HUES64 (cell line): Measurements from ENCODE around the gene RASA4B.
"Not testable (repeated sequence)": the region's sequence is repeated elsewhere in the genome, so short reads cannot be mapped to it uniquely, and the experiment has no call there.

Experiments
- H3K27ac ChIP-seq: 2 replicates; pipeline ENCODE4 v1.7.0; 2013; ENCODE audit warnings: low read depth, low read length, inconsistent platforms
- H3K27me3 ChIP-seq: 2 replicates; pipeline ENCODE4 v1.6.1; 2013; ENCODE audit warnings: mild to moderate bottlenecking, low read length; ENCODE audit not compliant: insufficient read depth
- H3K36me3 ChIP-seq: 2 replicates; pipeline ENCODE4 v1.6.1; 2013; ENCODE audit warnings: mild to moderate bottlenecking, low read length; ENCODE audit not compliant: insufficient read depth
- H3K4me1 ChIP-seq: 2 replicates; pipeline ENCODE4 v1.6.1; 2013; ENCODE audit warnings: mild to moderate bottlenecking, low read length, moderate library complexity; ENCODE audit not compliant: insufficient read depth
- H3K4me3 ChIP-seq: 2 replicates; pipeline ENCODE4 v1.5.1; 2013; ENCODE audit warnings: mild to moderate bottlenecking, low read length, moderate library complexity
- H3K9ac ChIP-seq: 2 replicates; pipeline ENCODE4 v1.6.1; 2013; ENCODE audit warnings: mild to moderate bottlenecking, low read depth, low read length
- H3K9me3 ChIP-seq: 2 replicates; pipeline ENCODE4 v1.6.1; 2013; ENCODE audit warnings: low read depth, low read length; ENCODE audit not compliant: insufficient read depth
- WGBS: fragments of 150-250, 120-280 bp; methylation state at CpG from one replicate; pipeline ENCODE4 v1.1.7; 2013; ENCODE audit warnings: missing lambda C conversion rate; 5-methylcytosine and 5-hydroxymethylcytosine counted together

RASA4B gene

GRCh38 chr7:102457352-102457924 is 60.1 kb downstream of the RASA4B start:
- whole genome bisulfite sequencing: 95% methylated on average over 40 of the region's 40 CpGs
- H3K27ac ChIP-seq: no peak overlapping the region
- no peaks in the 10 kb centered on the region for H3K9me3 ChIP-seq

GRCh38 chr7:102456327-102456726 is 61.2 kb downstream of the RASA4B start:
- Histone ChIP-seq H3K27me3 (no peaks in the 10 kb centered on the region), H3K27ac (no peak overlapping the region), H3K4me1 (peaks cover 6% of the 10 kb centered on the region; the same call in 1 of the 2 replicates), H3K9ac (no peak overlapping the region), H3K36me3 (peaks cover 36% of the 10 kb centered on the region), H3K9me3 (no peaks in the 10 kb centered on the region), H3K4me3 (no peak overlapping the region)
- WGBS: 95% methylated on average over 10 of the region's 10 CpGs

More at GRCh38 chr7:102457352-102457924, 60.1 kb downstream of the RASA4B start:
- H3K36me3 ChIP-seq: peaks cover 36% of the 10 kb centered on the region
- H3K9ac ChIP-seq: no peak overlapping the region
- H3K4me3 ChIP-seq: no peak overlapping the region
- no peaks in the 10 kb centered on the region for H3K27me3 ChIP-seq
- no peaks in the 10 kb centered on the region for H3K4me1 ChIP-seq

- Histone ChIP-seq H3K27ac (no peak overlapping the region), H3K9me3 (no peaks in the 10 kb centered on the region), H3K9ac (no peak overlapping the region), H3K36me3 (peaks cover 36% of the 10 kb centered on the region), H3K4me1 (peaks cover 8% of the 10 kb centered on the region; the same call in 1 of the 2 replicates), H3K27me3 (no peaks in the 10 kb centered on the region), H3K4me3 (no peak overlapping the region)
- 93% methylated on average over 11 of the region's 11 CpGs for WGBS
These were observed 62.0 kb downstream of the RASA4B start for GRCh38 chr7:102455596-102455995.

- H3K9ac ChIP-seq, H3K27ac ChIP-seq: not testable (repeated sequence)
- WGBS: 94% methylated on average over 10 of the region's 10 CpGs
These were observed 62.6 kb downstream of the RASA4B start for GRCh38 chr7:102454932-102455331.

GRCh38 chr7:102454468-102454867 is 63.1 kb downstream of the RASA4B start:
- 83% methylated on average over 12 of the region's 12 CpGs for WGBS
- Histone ChIP-seq H3K27me3 (no peaks in the 10 kb centered on the region), H3K27ac (no peak overlapping the region)

More at GRCh38 chr7:102454932-102455331, 62.6 kb downstream of the RASA4B start:
- not testable (repeated sequence) for H3K4me1 ChIP-seq, H3K27me3 ChIP-seq, H3K4me3 ChIP-seq, H3K9me3 ChIP-seq
- peaks cover 36% of the 10 kb centered on the region for H3K36me3 ChIP-seq

GRCh38 chr7:102453319-102453718 is 64.3 kb downstream of the RASA4B start:
- Histone ChIP-seq H3K4me1 (peaks cover 8% of the 10 kb centered on the region; the same call in 1 of the 2 replicates), H3K36me3 (peaks cover 27% of the 10 kb centered on the region), H3K27me3 (no peaks in the 10 kb centered on the region), H3K4me3 (no peak overlapping the region), H3K27ac (no peak overlapping the region), H3K9me3 (no peaks in the 10 kb centered on the region), H3K9ac (no peak overlapping the region)
- WGBS: 96% methylated on average over 7 of the region's 7 CpGs

More at GRCh38 chr7:102454468-102454867, 63.1 kb downstream of the RASA4B start:
- H3K4me3 ChIP-seq: no peak overlapping the region
- no peak overlapping the region for H3K9ac ChIP-seq
- no peaks in the 10 kb centered on the region for H3K9me3 ChIP-seq
- peaks cover 8% of the 10 kb centered on the region; the same call in 1 of the 2 replicates for H3K4me1 ChIP-seq
- peaks cover 34% of the 10 kb centered on the region for H3K36me3 ChIP-seq

GRCh38 chr7:102452451-102452850 is 65.1 kb downstream of the RASA4B start:
- WGBS: 98% methylated on average over 6 of the region's 6 CpGs
- no peak overlapping the region for H3K4me3 ChIP-seq
- peaks cover 8% of the 10 kb centered on the region; the same call in 1 of the 2 replicates for H3K4me1 ChIP-seq
- peaks cover 19% of the 10 kb centered on the region for H3K36me3 ChIP-seq
- no peak overlapping the region for H3K27ac ChIP-seq
- H3K27me3 ChIP-seq: no peaks in the 10 kb centered on the region
- no peaks in the 10 kb centered on the region for H3K9me3 ChIP-seq
- H3K9ac ChIP-seq: no peak overlapping the region

- no peak overlapping the region for H3K4me3 ChIP-seq
- 68% methylated on average over 23 of the region's 23 CpGs for WGBS
- H3K4me1 ChIP-seq: peaks cover 8% of the 10 kb centered on the region; the same call in 1 of the 2 replicates
- H3K27me3 ChIP-seq: no peaks in the 10 kb centered on the region
- H3K27ac ChIP-seq: no peak overlapping the region
- no peaks in the 10 kb centered on the region for H3K9me3 ChIP-seq
- H3K9ac ChIP-seq: no peak overlapping the region
- H3K36me3 ChIP-seq: peaks cover 18% of the 10 kb centered on the region
These were observed 66.1 kb downstream of the RASA4B start for GRCh38 chr7:102451371-102452054.

- Histone ChIP-seq H3K4me1 (peaks cover 8% of the 10 kb centered on the region; the same call in 1 of the 2 replicates), H3K27me3 (no peaks in the 10 kb centered on the region), H3K27ac (no peak overlapping the region), H3K4me3 (no peak overlapping the region), H3K36me3 (peaks cover 13% of the 10 kb centered on the region), H3K9ac (no peak overlapping the region), H3K9me3 (no peaks in the 10 kb centered on the region)
- 91% methylated on average over 6 of the region's 6 CpGs for WGBS
These were observed 67.3 kb downstream of the RASA4B start for GRCh38 chr7:102450242-102450641.

GRCh38 chr7:102449136-102449535 is 68.4 kb downstream of the RASA4B start:
- Histone ChIP-seq H3K9me3 (no peaks in the 10 kb centered on the region), H3K36me3 (peaks cover 18% of the 10 kb centered on the region), H3K27me3 (no peaks in the 10 kb centered on the region), H3K9ac (no peak overlapping the region), H3K4me3 (no peak overlapping the region), H3K4me1 (peaks cover 8% of the 10 kb centered on the region; the same call in 1 of the 2 replicates), H3K27ac (no peak overlapping the region)
- WGBS: 95% methylated on average over 15 of the region's 15 CpGs

GRCh38 chr7:102447311-102447710 is 70.3 kb downstream of the RASA4B start:
- H3K27me3 ChIP-seq: no peaks in the 10 kb centered on the region
- no peak overlapping the region for H3K4me3 ChIP-seq
- H3K9me3 ChIP-seq: no peaks in the 10 kb centered on the region
- no peak overlapping the region for H3K9ac ChIP-seq
- 94% methylated on average over 14 of the region's 14 CpGs for WGBS
- no peak overlapping the region for H3K27ac ChIP-seq
- peaks cover 8% of the 10 kb centered on the region; the same call in 1 of the 2 replicates for H3K4me1 ChIP-seq
- H3K36me3 ChIP-seq: peaks cover 18% of the 10 kb centered on the region
